ENCODE measurements around the gene TPGS1. TPM values are rescaled to one million over a fixed set of nuclear protein-coding genes. Genes with fewer than 3 reads are reported as not detected.

The TPGS1 gene
- total and polyA plus RNA-seq, 2 of the 8 experiments (the other 6 are each of a cell fraction or from before 2014, with no cell fraction given) = 9.1 to 10.6 TPM

GRCh38 chr19:472005-472858 is 35.1 kb upstream of the TPGS1 start:
- no peaks in the 10 kb centered on the region for H3K9me3 ChIP-seq (ENCODE audit: insufficient read depth in 2 of 2, low read depth in 1 of 2, low read length in 1 of 2)
- no peaks in the 10 kb centered on the region for H3K79me2 ChIP-seq (ENCODE audit: control insufficient read depth in 1 of 2, insufficient read depth in 2 of 2, low read length in 2 of 2)
- H3K4me1 ChIP-seq (replicated peaks in 1 of 4; ENCODE audit: control insufficient read depth in 3 of 4, insufficient read depth in 4 of 4, low read length in 3 of 4) = no peaks in the 10 kb centered on the region
- no peak overlapping the region for H4K91ac ChIP-seq (replicated peaks; ENCODE audit: insufficient read length, low read length)
- H3K9ac ChIP-seq (replicated peaks in 1 of 4; ENCODE audit: extremely low read depth in 1 of 4, low read depth in 3 of 4, low read length in 3 of 4) = no peak overlapping the region
- no peak overlapping the region for H3K56ac ChIP-seq (replicated peaks; ENCODE audit: insufficient read length, low read depth, low read length)
- WGBS, 2 experiments (ENCODE audit: extremely low coverage in 1 of 2, insufficient coverage in 1 of 2, insufficient read length in 1 of 2, insufficient replicate concordance in 2 of 2, low coverage in 1 of 2, low lambda C conversion rate in 2 of 2, missing lambda C conversion rate in 1 of 2) = 93% methylated on average over 23 of the region's 23 CpGs; no CpG with 5 or more reads in 1 of the 2 experiments
- no peak overlapping the region for H3K4ac ChIP-seq (replicated peaks; ENCODE audit: insufficient read length, low read depth, low read length)
- H2BK20ac ChIP-seq (ENCODE audit: low read length) = no peak overlapping the region
- no peak overlapping the region; the same call in 1 of the 2 replicates for H4K8ac ChIP-seq (ENCODE audit: extremely low read depth, insufficient read depth, low read length)
- no peaks in the 10 kb centered on the region; a peak in 1 of 7 replicates for H3K27me3 ChIP-seq (replicated peaks in 1 of 4; ENCODE audit: control insufficient read depth in 3 of 4, extremely low read depth in 1 of 4, insufficient read depth in 3 of 4, low read length in 3 of 4)
- H2BK120ac ChIP-seq (replicated peaks; ENCODE audit: low read depth, low read length) = no peak overlapping the region
- no peak overlapping the region for H3K27ac ChIP-seq (ENCODE audit: low read depth, low read length)
- H2AFZ ChIP-seq (ENCODE audit: low read length) = no peak overlapping the region
- H3K23ac ChIP-seq (ENCODE audit: insufficient read length) = no peak overlapping the region
- no peaks in the 10 kb centered on the region for H4K20me1 ChIP-seq (replicated peaks in 1 of 2; ENCODE audit: control insufficient read depth in 1 of 2, insufficient read depth in 2 of 2, low read length in 2 of 2)
- CTCF ChIA-PET (ENCODE audit: partially characterized antibody) = interaction anchor here (0.6 to 1.7 kb wide), 3 partner anchors 12 to 88 kb away, joined by 3 to 7 read pairs (median 4); no protein-coding TSS in a partner anchor
- no peak for TF ChIP-seq USF2 (IDR thresholded peaks at IDR 0.05; ENCODE audit: low read length)
- no peak for TF ChIP-seq MAFK (IDR thresholded peaks at IDR 0.05; ENCODE audit: low read depth, low read length)
- TF ChIP-seq RBBP5 (IDR thresholded peaks at IDR 0.05; ENCODE audit: borderline replicate concordance, low read depth, low read length) = no peak
- TF ChIP-seq JUN (IDR thresholded peaks at IDR 0.05; ENCODE audit: low read depth, low read length) = no peak
- TF ChIP-seq TEAD4 (IDR thresholded peaks at IDR 0.05; ENCODE audit: low read depth, low read length) = no peak
- TF ChIP-seq KDM5A (IDR thresholded peaks at IDR 0.05; ENCODE audit: low read length) = no peak
- TF ChIP-seq RAD21 (IDR thresholded peaks at IDR 0.05 in 1 of 2, conservative IDR thresholded peaks at IDR 0.05 in 1 of 2; ENCODE audit: low read depth in 2 of 2, low read length in 2 of 2) = no peak
- DNase-seq (ENCODE audit: low read depth in 1 of 2, low spot score in 2 of 2) (no peak), FAIRE-seq (no peak)
- H3K4me3 ChIP-seq (ENCODE audit: extremely low read depth in 1 of 4, insufficient read depth in 2 of 4, low read depth in 3 of 4, low read length in 4 of 4) = no peak overlapping the region
- H3K14ac ChIP-seq (ENCODE audit: insufficient read length) = no peak overlapping the region
- POLR2A ChIA-PET (ENCODE audit: partially characterized antibody) = no interaction called here
- no peak overlapping the region for H3K4me2 ChIP-seq (ENCODE audit: insufficient read depth in 1 of 2, low read depth in 2 of 2, low read length in 2 of 2)
- no peak overlapping the region for H2BK15ac ChIP-seq (ENCODE audit: low read length)
- no peak overlapping the region for H4K5ac ChIP-seq (ENCODE audit: insufficient read length, low read depth, low read length)
- H2BK5ac ChIP-seq (ENCODE audit: low read depth, low read length) = no peak overlapping the region
- H3K23me2 ChIP-seq (ENCODE audit: low read depth, low read length) = no peaks in the 10 kb centered on the region
- no peak overlapping the region for H2BK12ac ChIP-seq (ENCODE audit: low read depth, low read length)
- no peak overlapping the region for H2AK5ac ChIP-seq (ENCODE audit: low read depth, low read length)
- no peaks in the 10 kb centered on the region for H3K79me1 ChIP-seq (ENCODE audit: low read depth, low read length)
- no peaks in the 10 kb centered on the region for H3K36me3 ChIP-seq (ENCODE audit: control insufficient read depth in 2 of 4, insufficient read depth in 4 of 4, low read length in 3 of 4)
- no peak overlapping the region for H3K18ac ChIP-seq (ENCODE audit: extremely low read depth, low read length)
